ENCODE results near the gene ZAR1. TPM values are rescaled to one million over a fixed set of nuclear protein-coding genes. Genes with fewer than 3 reads are reported as not detected.

Gene ZAR1
- total and polyA plus RNA-seq, 12 donors = 0.22 TPM; not detected in 11

DNA sequence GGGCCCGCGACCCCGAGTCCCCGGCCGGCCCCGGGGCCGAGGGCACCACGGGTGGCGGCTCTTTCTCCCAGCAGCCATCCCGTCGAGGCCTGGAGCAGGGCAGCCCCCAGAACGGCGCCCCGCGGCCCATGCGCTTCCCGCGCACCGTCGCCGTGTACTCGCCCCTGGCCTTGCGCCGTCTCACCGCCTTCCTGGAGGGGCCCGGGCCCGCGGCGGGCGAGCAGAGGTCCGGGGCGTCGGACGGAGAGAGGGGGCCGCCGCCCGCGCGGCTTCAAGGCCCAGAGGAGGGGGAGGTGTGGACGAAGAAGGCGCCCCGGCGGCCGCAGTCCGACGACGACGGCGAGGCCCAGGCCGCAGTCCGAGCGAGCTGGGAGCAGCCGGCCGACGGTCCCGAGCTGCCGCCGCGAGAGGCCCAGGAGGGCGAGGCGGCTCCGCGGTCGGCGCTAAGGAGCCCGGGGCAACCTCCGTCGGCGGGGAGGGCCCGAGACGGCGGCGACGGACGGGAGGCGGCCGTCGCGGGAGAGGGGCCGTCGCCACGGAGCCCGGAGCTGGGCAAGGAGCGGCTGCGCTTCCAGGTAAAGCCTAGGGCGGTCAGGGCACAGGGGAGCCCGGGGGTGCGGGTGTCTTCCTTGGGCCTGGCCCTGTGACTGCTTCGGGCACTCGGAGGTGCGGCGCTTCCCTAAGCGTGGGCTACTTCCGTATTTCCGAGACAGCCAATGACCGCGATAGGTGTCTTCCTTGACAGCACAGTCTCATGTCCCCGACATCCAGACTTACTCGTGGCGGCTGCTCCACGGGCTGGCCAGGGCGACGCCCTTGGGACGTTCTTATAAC is 845 bp downstream of the ZAR1 start:
- Histone ChIP-seq H3K4me3 (peak overlapping the region in 1 of 4 donors; percentile 48), H3K27me3 (peaks cover 28% of the 10 kb centered on the region), H3K27ac (no peak overlapping the region), H3K36me3 (replicated peaks in 1 of 2) (no peaks in the 10 kb centered on the region), H3K9me3 (replicated peaks in 1 of 3) (no peaks in the 10 kb centered on the region), H3K4me1 (replicated peaks in 1 of 2) (peaks cover 0 to 5% of the 10 kb centered on the region in 2 donors)
- intact Hi-C loops (cut with DNase I) = no loop called here
- no peak for DNase-seq
- TF ChIP-seq, protein P1, sequence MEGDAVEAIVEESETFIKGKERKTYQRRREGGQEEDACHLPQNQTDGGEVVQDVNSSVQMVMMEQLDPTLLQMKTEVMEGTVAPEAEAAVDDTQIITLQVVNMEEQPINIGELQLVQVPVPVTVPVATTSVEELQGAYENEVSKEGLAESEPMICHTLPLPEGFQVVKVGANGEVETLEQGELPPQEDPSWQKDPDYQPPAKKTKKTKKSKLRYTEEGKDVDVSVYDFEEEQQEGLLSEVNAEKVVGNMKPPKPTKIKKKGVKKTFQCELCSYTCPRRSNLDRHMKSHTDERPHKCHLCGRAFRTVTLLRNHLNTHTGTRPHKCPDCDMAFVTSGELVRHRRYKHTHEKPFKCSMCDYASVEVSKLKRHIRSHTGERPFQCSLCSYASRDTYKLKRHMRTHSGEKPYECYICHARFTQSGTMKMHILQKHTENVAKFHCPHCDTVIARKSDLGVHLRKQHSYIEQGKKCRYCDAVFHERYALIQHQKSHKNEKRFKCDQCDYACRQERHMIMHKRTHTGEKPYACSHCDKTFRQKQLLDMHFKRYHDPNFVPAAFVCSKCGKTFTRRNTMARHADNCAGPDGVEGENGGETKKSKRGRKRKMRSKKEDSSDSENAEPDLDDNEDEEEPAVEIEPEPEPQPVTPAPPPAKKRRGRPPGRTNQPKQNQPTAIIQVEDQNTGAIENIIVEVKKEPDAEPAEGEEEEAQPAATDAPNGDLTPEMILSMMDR (IDR thresholded peaks at IDR 0.05) = no peak
- TF ChIP-seq POLR2A (IDR thresholded peaks at IDR 0.05) = no peak
- 7 to 16% (median 8%) methylated on average over 5 to 104 of the region's 104 CpGs for WGBS, 4 donors

DNA sequence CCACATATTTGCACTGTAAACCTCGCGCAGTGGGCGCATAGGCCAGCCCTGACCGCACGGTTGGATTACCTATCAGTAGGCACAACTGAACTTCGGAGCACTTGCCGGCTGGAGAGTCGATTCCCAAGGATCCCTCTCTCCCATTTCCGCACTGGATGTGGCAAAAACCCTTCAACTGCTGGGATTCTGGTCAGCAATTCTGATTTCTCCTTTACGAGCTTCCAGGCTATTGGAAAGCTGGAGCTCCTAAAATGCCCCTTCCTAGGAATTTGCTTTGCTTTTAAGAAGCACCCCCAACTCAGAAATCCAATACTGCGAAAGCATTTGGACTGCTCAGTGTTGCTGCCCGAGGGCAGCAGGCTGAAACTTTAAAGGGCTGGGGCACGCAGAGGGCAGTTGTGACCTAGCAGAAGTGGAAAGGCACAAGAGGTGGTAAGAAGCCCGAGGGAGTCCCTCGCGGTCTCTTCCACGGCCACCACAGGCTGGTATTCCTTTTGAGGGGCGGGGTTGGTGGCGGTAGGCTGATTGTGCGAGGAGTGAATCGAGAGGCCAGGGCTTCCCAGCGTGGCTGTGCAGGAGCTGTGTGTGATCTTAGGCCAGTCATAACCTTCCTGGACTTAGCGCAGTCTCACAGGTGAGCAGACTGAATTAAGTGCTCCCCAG is 1.6 kb downstream of the ZAR1 start:
- TF ChIP-seq, protein P1 (IDR thresholded peaks at IDR 0.05) = no peak
- no peak for TF ChIP-seq POLR2A (IDR thresholded peaks at IDR 0.05)
- Histone ChIP-seq H3K27ac (no peak overlapping the region), H3K4me3 (no peak overlapping the region), H3K36me3 (replicated peaks in 1 of 2) (no peaks in the 10 kb centered on the region), H3K4me1 (replicated peaks in 1 of 2) (peaks cover 0 to 5% of the 10 kb centered on the region in 2 donors), H3K27me3 (peaks cover 28% of the 10 kb centered on the region), H3K9me3 (replicated peaks in 1 of 3) (no peaks in the 10 kb centered on the region)
- 63 to 92% (median 68%) methylated on average over 11 to 23 of the region's 23 CpGs for WGBS, 4 donors
- no peak for DNase-seq
- intact Hi-C loops (cut with DNase I) = no loop called here

DNA sequence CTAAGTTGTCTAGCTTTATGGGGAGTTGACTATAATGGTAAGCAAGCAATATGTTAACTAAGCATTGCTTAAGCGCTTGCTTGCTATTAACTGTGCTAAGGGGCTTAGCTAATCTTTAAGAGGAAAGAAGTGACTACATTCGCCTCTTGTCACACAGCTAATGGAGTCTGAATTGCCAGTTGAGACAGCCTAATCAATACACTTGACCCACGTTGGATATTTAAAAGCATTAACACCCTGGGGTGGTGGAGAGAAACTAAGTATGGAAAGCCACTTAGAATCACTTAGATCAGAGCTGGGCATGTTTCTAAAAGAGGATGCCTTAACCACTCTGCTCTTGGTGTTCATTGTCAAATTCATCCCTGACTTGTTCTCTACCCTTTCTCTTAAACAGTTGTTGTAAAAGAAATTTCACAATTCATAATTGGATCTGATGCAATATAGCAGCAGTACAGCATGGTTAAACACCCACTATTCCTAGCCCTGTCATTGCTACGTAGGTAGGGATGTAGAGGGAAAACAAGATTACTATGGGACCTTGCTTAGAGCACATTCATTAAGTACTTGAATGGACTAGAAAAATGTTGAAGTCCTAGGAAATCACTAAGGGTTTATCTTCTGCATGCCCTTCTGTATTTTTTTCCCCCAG is 3.5 kb downstream of the ZAR1 start:
- no peak overlapping the region for H3K27ac ChIP-seq
- H3K4me1 ChIP-seq (replicated peaks in 1 of 2) = peaks cover 0 to 5% of the 10 kb centered on the region in 2 donors
- 77 to 87% (median 83%) methylated on average over 4 of the region's 4 CpGs for WGBS, 4 donors
- TF ChIP-seq, protein P1 (IDR thresholded peaks at IDR 0.05) = no peak
- TF ChIP-seq POLR2A (IDR thresholded peaks at IDR 0.05) = no peak
- no peak overlapping the region for H3K4me3 ChIP-seq
- peaks cover 22% of the 10 kb centered on the region for H3K27me3 ChIP-seq
- intact Hi-C loops (cut with DNase I) = no loop called here
- H3K36me3 ChIP-seq (replicated peaks in 1 of 2) = peaks cover 0 to 5% of the 10 kb centered on the region in 2 donors
- no peak for DNase-seq
- no peaks in the 10 kb centered on the region for H3K9me3 ChIP-seq (replicated peaks in 1 of 3)

DNA sequence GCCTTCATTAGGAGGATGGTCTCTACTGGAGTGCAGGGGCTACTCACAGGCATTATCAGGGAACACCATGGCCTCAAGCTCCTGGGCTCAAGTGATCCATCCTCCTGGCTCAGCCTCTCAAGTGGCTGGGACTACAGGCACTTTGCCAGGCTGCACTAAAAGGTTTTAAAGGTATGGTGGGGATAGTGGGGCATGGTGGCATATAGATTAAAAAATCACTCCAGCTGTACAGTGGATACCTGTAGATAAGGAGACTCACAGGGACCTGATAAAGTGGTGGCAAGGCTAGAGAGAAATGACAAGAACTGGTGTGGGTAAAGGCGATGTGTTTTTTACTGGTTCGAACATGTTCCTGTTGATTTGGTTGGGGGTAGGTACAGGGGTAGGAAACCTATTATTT is 5.9 kb downstream of the ZAR1 start:
- no peak for TF ChIP-seq POLR2A (IDR thresholded peaks at IDR 0.05)
- TF ChIP-seq, protein P1 (IDR thresholded peaks at IDR 0.05) = no peak
- no peaks in the 10 kb centered on the region for H3K9me3 ChIP-seq (replicated peaks in 1 of 3)
- H3K27ac ChIP-seq = no peak overlapping the region
- intact Hi-C loops (cut with DNase I) = no loop called here
- H3K27me3 ChIP-seq = peaks cover 4% of the 10 kb centered on the region
- DNase-seq = no peak
- H3K4me1 ChIP-seq (replicated peaks in 1 of 2) = no peaks in the 10 kb centered on the region
- H3K4me3 ChIP-seq = no peak overlapping the region
- H3K36me3 ChIP-seq (replicated peaks in 1 of 2) = peaks cover 0 to 13% of the 10 kb centered on the region in 2 donors
- 93 to 100% (median 97%) methylated on average over 2 of the region's 2 CpGs for WGBS, 4 donors
